ENCODE measurements around the gene KRT4.

DNA sequence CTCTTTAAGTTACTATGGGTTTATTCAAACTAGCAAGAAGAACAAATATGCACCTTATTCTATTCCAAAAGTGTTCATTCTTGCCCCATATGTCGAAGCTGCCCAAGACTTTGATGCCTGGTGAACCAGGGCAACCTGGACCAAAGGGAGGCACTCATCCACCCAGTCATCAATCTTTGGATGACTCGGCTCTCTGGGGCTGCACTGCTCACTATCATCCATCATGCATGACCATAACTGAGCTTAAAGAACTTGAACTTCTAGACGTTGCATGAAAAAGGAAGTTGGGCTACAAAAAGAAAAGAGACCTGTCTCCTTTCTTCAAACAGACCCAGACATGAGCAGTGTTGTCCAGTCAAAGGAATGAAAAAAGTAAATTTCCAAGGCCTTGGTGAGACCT, 1.2 kb downstream of the KRT4 start:
- TF ChIP-seq, protein P1, sequence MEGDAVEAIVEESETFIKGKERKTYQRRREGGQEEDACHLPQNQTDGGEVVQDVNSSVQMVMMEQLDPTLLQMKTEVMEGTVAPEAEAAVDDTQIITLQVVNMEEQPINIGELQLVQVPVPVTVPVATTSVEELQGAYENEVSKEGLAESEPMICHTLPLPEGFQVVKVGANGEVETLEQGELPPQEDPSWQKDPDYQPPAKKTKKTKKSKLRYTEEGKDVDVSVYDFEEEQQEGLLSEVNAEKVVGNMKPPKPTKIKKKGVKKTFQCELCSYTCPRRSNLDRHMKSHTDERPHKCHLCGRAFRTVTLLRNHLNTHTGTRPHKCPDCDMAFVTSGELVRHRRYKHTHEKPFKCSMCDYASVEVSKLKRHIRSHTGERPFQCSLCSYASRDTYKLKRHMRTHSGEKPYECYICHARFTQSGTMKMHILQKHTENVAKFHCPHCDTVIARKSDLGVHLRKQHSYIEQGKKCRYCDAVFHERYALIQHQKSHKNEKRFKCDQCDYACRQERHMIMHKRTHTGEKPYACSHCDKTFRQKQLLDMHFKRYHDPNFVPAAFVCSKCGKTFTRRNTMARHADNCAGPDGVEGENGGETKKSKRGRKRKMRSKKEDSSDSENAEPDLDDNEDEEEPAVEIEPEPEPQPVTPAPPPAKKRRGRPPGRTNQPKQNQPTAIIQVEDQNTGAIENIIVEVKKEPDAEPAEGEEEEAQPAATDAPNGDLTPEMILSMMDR (IDR thresholded peaks at IDR 0.05) = no peak
- TF ChIP-seq EZH2phosphoT487 (IDR thresholded peaks at IDR 0.05) (no peak), EZH2 (IDR thresholded peaks at IDR 0.05) (no peak)

All from neural progenitor cell (in vitro differentiated cells).